Endothelial cell of umbilical vein (primary cell): ENCODE results near the gene SUPT3H. TPM values are rescaled to one million over a fixed set of nuclear protein-coding genes. Genes with fewer than 3 reads are reported as not detected.

Experiments used
- BruUV-seq: library from RNA; stranded (reverse); fragments of 400-500 nt; replicated peaks from 2 replicates; lab custom pipeline; 2021; lab: Mats Ljungman, UMichigan
- CTCF ChIA-PET: fragments of 300-600, 350-600 bp; sonication (Branson Sonifier 250); formaldehyde crosslinking; loops from one replicate; lab custom pipeline; 2021; ENCODE audit warnings: antibody characterized with exemption, inconsistent platforms; lab: Charles Lee
- POLR2A ChIA-PET: fragments of 300-600, 350-600 bp; sonication (Branson Sonifier 250); formaldehyde crosslinking; loops from one replicate; lab custom pipeline; 2021; ENCODE audit warnings: antibody characterized with exemption, inconsistent platforms; lab: Charles Lee
- DNase-seq: peaks from one replicate; pipeline ENCODE4 v3.0.0-alpha.2; 2011; ENCODE audit warnings: low read depth, low spot score
- FAIRE-seq: peaks from 2 replicates; lab custom pipeline; 2011; peaks lifted over from hg19 to GRCh38; lab: Jason Lieb, UNC
- H2AFZ ChIP-seq: 2 replicates; pipeline ENCODE4 v1.6.0; 2012; ENCODE audit warnings: low read depth, low read length, control low read depth, inconsistent platforms
- H3K27ac ChIP-seq: 2 replicates; pipeline ENCODE4 v1.5.1; 2011; ENCODE audit warnings: low read depth, mild to moderate bottlenecking, control low read depth, low read length, moderate library complexity; ENCODE audit not compliant: insufficient read depth
- H3K27me3 ChIP-seq, 2 experiments: 2 replicates each; pipeline versions ENCODE4 v1.6.0 to v1.6.1; 2011; ENCODE audit warnings: low read length in 2 of 2, mixed read lengths in 1 of 2; ENCODE audit not compliant: control insufficient read depth in 2 of 2, insufficient read depth in 2 of 2
- H3K36me3 ChIP-seq, 2 experiments: 2 replicates in 1 of 2; 3 replicates in 1 of 2; pipeline ENCODE4 v1.5.1; 2011; ENCODE audit warnings: low read length in 2 of 2, mild to moderate bottlenecking in 1 of 2, moderate library complexity in 1 of 2; ENCODE audit not compliant: control insufficient read depth in 2 of 2, insufficient read depth in 2 of 2; ENCODE audit errors: extremely low read depth in 1 of 2
- H3K4me1 ChIP-seq: 3 replicates; pipeline ENCODE4 v1.5.1; 2011; ENCODE audit warnings: mild to moderate bottlenecking, low read length; ENCODE audit not compliant: control insufficient read depth, insufficient read depth; ENCODE audit errors: extremely low read depth
- H3K4me2 ChIP-seq: 2 replicates; pipeline ENCODE4 v1.6.1; 2011; ENCODE audit warnings: low read length, control low read depth, mixed read lengths; ENCODE audit not compliant: insufficient read depth
- H3K4me3 ChIP-seq, 3 experiments: fragments of 200-600 bp in 1 of 3; sonication (generic), shearing (Covaris generic) in 1 of 3; replicated peaks in 1 of 3; 2 replicates each; pipeline ENCODE4 v1.5.1; 2011 to 2016; ENCODE audit warnings: control low read depth in 3 of 3, low read length in 3 of 3, mild to moderate bottlenecking in 2 of 3, inconsistent platforms in 1 of 3, low read depth in 1 of 3, moderate library complexity in 1 of 3; ENCODE audit not compliant: insufficient read depth in 1 of 3
- H3K79me2 ChIP-seq: 2 replicates; pipeline ENCODE4 v1.6.0; 2012; ENCODE audit warnings: low read length, inconsistent platforms; ENCODE audit not compliant: control insufficient read depth, insufficient read depth
- H3K9ac ChIP-seq: replicated peaks from 2 replicates; pipeline ENCODE3; 2011; ENCODE audit warnings: low read length, control low read depth; ENCODE audit not compliant: insufficient read depth; ENCODE audit errors: extremely low read depth
- H3K9me1 ChIP-seq: replicated peaks from 3 replicates; pipeline ENCODE4 v1.6.0; 2011; ENCODE audit warnings: mild to moderate bottlenecking, low read length; ENCODE audit not compliant: control insufficient read depth, insufficient read depth; ENCODE audit errors: extremely low read depth
- H3K9me3 ChIP-seq: replicated peaks from 2 replicates; pipeline ENCODE4 v1.5.1; 2012; ENCODE audit warnings: low read length, inconsistent platforms; ENCODE audit not compliant: control insufficient read depth, insufficient read depth
- H4K20me1 ChIP-seq: replicated peaks from 2 replicates; pipeline ENCODE3; 2011; ENCODE audit warnings: mild to moderate bottlenecking, low read length; ENCODE audit not compliant: control insufficient read depth, insufficient read depth; ENCODE audit errors: extremely low read depth
- EZH2 ChIP-seq: IDR thresholded peaks from 2 replicates; pipeline ENCODE4 v1.6.1; 2012; ENCODE audit warnings: borderline replicate concordance, low read depth, mild to moderate bottlenecking, moderate library complexity, low read length, inconsistent platforms; ENCODE audit not compliant: severe bottlenecking
- FOS ChIP-seq: IDR thresholded peaks from 2 replicates; pipeline ENCODE4 v1.6.1; 2011; ENCODE audit warnings: mild to moderate bottlenecking, low read length, moderate library complexity, borderline replicate concordance; ENCODE audit not compliant: insufficient read depth
- GATA2 ChIP-seq: IDR thresholded peaks from 2 replicates; pipeline ENCODE4 v1.7.0; 2011; ENCODE audit warnings: low read depth, mild to moderate bottlenecking, moderate library complexity, mixed read lengths, low read length; ENCODE audit not compliant: insufficient read length, insufficient read depth
- JUN ChIP-seq: IDR thresholded peaks from 2 replicates; pipeline ENCODE4 v1.6.1; 2011; ENCODE audit warnings: borderline replicate concordance, low read depth; ENCODE audit not compliant: insufficient read length, insufficient read depth
- MYC ChIP-seq: IDR thresholded peaks from one replicate; pipeline ENCODE4 v1.6.1; 2011; ENCODE audit warnings: mild to moderate bottlenecking, low read depth, low read length
- POLR2A ChIP-seq: IDR thresholded peaks from 2 replicates; pipeline ENCODE4 v1.6.1; 2012; ENCODE audit warnings: low read depth, mild to moderate bottlenecking, control low read depth, low read length
- POLR2AphosphoS5 ChIP-seq: IDR thresholded peaks from 2 replicates; pipeline ENCODE4 v1.6.1; 2012; ENCODE audit warnings: low read depth, mild to moderate bottlenecking, control low read depth, low read length, moderate library complexity; ENCODE audit not compliant: insufficient read depth
- dilution Hi-C: fragments of 300-500 bp; cut with MboI; formaldehyde crosslinking; loops from one replicate; pipeline ENCODE4 v1.15.0; 2019; ENCODE audit warnings: low sequenced_read_pairs; ENCODE audit not compliant: extremely low pct_ligation_motif_present
- intact Hi-C: fragments of 100-400 bp; cut with micrococcal nuclease; formaldehyde crosslinking; loops from one replicate; pipeline ENCODE4 v1.10.0; 2022
- polyA plus RNA-seq, 4 experiments: library from polyadenylated mRNA; depleted of rRNA in 3 of 4; stranded (reverse) in 3 of 4; unstranded in 1 of 4; fragments of >200 nt; gene quantifications; 2 replicates each; pipeline versions ENCODE4 v1.2.1 to v1.2.3, GENCODE V29; 2011 to 2012; ENCODE audit warnings: missing spikeins in 1 of 4
- total RNA-seq: library from RNA; stranded (reverse); gene quantifications from 2 replicates; pipeline ENCODE4 v1.2.3, GENCODE V29; 2021
- TF ChIP-seq, protein P1 (sequence below): IDR thresholded peaks from 2 replicates; pipeline ENCODE4 v1.6.1; 2011; ENCODE audit not compliant: insufficient read depth, insufficient read length
- TF ChIP-seq, protein P2 (sequence below), 2 donors: IDR thresholded peaks; 1 replicate in 1 of 2; 2 replicates in 1 of 2; pipeline ENCODE4 v1.5.1; 2011; ENCODE audit warnings: low read length in 2 of 2, mild to moderate bottlenecking in 2 of 2, moderate library complexity in 2 of 2, control low read depth in 1 of 2, inconsistent platforms in 1 of 2, low read depth in 1 of 2; ENCODE audit not compliant: insufficient read depth in 1 of 2; ENCODE audit errors: extremely low read depth in 1 of 2

The SUPT3H gene
- total and polyA plus RNA-seq, 2 donors (not counting 3 experiments of a cell fraction or from before 2014, with no cell fraction given), result 8.3 to 9.8 TPM

DNA sequence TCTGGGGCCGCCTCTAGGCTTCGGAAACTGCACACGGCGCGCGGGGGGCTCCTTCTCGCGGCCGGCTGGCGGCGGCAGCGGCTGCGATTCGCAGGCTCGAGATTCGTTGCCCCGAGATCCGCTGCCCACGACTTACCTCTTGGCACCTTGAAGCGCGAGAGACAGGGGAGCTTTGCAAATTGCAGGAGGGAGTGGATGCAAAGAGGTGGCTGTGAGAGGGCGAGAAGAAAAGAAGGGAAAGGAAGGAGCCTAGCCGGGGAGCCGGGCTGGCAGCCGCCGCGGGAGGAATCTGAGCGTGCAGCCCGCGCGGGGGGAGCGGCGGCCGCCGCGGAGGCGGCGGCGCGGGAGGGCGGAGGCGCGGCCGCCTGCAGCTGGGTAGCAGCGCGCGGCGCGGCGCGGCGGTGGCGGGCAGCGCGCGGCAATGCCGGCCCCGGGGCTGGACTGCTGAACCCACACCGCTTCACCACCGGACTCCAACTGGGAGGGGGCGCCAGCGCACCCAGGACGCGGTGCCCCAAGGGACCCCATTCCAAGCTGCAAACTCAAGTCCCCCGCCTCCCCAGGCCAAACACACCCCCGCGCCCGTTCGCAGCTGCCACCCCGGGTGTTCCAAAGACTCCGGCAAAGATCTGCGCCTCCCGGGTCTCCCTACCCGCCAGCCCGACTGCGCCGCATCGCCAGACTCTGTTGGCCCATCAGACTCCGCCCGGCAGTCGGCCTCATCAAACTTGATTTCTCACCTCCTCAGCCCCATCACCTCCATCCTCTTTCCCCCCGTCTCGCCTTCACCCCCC, 44.2 kb upstream of the SUPT3H start:
- Histone ChIP-seq H3K9me1 (no peaks in the 10 kb centered on the region), H3K27me3 (peaks cover 63 to 96% of the 10 kb centered on the region in 2 experiments), H3K36me3 (no peaks in the 10 kb centered on the region), H4K20me1 (no peaks in the 10 kb centered on the region), H3K9ac (no peak overlapping the region), H2AFZ (peak overlapping the region; percentile 75), H3K4me1 (peaks cover 17% of the 10 kb centered on the region), H3K4me3 (peak overlapping the region; percentile 24 to 44 (median 34)), H3K27ac (no peak overlapping the region), H3K9me3 (no peaks in the 10 kb centered on the region), H3K4me2 (peak overlapping the region; percentile 70), H3K79me2 (no peaks in the 10 kb centered on the region)
- TF ChIP-seq FOS, result no peak
- no peak for TF ChIP-seq MYC
- TF ChIP-seq JUN, result no peak
- peak; percentile 71 for TF ChIP-seq EZH2
- no peak for TF ChIP-seq POLR2A
- TF ChIP-seq POLR2AphosphoS5, result no peak
- no peak for TF ChIP-seq GATA2
- TF ChIP-seq, protein P1, sequence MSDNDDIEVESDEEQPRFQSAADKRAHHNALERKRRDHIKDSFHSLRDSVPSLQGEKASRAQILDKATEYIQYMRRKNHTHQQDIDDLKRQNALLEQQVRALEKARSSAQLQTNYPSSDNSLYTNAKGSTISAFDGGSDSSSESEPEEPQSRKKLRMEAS, result no peak
- TF ChIP-seq, protein P2, sequence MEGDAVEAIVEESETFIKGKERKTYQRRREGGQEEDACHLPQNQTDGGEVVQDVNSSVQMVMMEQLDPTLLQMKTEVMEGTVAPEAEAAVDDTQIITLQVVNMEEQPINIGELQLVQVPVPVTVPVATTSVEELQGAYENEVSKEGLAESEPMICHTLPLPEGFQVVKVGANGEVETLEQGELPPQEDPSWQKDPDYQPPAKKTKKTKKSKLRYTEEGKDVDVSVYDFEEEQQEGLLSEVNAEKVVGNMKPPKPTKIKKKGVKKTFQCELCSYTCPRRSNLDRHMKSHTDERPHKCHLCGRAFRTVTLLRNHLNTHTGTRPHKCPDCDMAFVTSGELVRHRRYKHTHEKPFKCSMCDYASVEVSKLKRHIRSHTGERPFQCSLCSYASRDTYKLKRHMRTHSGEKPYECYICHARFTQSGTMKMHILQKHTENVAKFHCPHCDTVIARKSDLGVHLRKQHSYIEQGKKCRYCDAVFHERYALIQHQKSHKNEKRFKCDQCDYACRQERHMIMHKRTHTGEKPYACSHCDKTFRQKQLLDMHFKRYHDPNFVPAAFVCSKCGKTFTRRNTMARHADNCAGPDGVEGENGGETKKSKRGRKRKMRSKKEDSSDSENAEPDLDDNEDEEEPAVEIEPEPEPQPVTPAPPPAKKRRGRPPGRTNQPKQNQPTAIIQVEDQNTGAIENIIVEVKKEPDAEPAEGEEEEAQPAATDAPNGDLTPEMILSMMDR (IDR thresholded peaks at IDR 0.05; ENCODE audit: extremely low read depth in 1 of 2, insufficient read depth in 1 of 2, low read depth in 1 of 2, low read length in 2 of 2), result peak in 1 of 2 donors; percentile 28
- FAIRE-seq, result no peak
- POLR2A ChIA-PET, result interaction anchor here (1.2 kb wide), 1 partner anchor 44 kb away, joined by 4 read pairs; no protein-coding TSS in a partner anchor
- CTCF ChIA-PET, result interaction anchor here (0.6 to 4.8 kb wide), 6 partner anchors 44 to 946 kb away, joined by 3 to 50 read pairs (median 4); partner anchors contain the start of gene SUPT3H
- peak; percentile 48 for DNase-seq
- no TSS peak for BruUV-seq
- intact Hi-C loops, result loop anchor here (1.0 to 5.0 kb wide), 6 partner anchors 24 to 292 kb away; no protein-coding TSS in a partner anchor
- dilution Hi-C loops, result no loop called here
